T-helper 9 cell (primary cell): ENCODE results near the gene KRT24.
"Not testable (repeated sequence)": the region's sequence is repeated elsewhere in the genome, so short reads cannot be mapped to it uniquely, and the experiment has no call there.

Experiments used
- DNase-seq: peaks from one replicate; pipeline ENCODE4 v3.0.0-alpha.2; 2020
- total RNA-seq, 2 donors: gene quantifications; one replicate each; lab custom pipeline; 2026; lab: John Stamatoyannopoulos, UW

The KRT24 gene
- 0 reads per million in 2 donors for total RNA-seq

DNA sequence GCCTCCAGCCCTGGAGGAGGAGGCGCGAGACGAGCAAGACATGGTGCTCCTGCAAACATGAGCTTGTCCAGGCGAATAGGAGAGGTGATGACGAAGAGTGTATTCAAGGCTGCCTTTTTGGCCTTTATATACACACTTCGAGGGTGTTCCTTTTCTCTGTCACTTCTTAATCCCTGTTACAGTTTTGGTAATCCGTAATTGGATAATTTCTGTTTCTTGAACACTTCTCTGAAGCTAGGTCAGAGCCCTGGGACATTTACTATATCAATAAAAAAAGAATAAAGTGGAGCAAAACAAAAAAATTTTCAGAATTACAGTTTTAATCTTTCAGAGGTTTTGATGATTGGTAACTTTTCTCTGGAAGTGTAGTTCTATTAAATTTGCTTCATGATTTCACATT, at the start of gene KRT24:
TSS of gene KRT24 (minus strand) at position 101 of the 400 bp plus-strand sequence. CDS start at position 42, 59 bp downstream.
- DNase-seq = no peak

DNA sequence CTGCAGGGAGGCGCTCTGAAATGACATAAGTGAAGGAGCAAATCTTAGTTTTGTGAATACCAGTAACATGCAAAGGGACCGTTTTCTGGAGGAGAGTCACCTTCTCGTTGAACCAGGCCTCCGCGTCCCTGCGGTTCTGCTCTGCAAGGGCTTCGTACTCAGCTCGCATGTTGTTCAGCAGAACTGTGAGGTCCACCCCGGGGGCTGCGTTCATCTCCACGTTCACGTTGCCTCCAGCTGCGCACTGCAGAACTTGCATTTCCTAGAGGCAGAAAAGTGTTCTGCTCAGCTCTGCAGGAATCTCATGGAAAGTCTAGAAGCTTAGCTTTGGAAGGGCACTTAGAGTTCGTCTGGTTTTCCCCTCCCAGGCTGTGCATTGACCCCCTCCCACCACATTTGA, 47.5 kb upstream of the KRT24 start:
- no peak for DNase-seq

DNA sequence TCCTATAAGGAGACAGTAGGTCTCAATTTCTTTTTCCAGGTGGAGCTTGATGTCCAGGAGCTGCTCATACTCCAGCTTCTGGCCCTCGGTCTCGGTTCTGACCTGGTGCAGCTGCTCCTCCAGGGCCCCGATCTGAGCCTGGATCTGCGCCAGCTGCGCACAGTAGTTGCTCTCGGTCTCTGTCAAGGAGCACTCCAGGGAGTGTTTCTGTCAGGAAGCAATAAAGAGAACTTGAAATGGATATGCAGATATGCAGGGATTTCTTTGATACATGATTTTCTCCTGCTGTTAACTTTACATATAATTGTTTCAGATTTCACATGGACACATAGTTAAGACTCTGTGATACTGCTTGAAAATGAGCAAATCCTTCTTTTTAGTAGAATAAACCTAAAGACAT, 46.8 kb upstream of the KRT24 start:
- no peak for DNase-seq

DNA sequence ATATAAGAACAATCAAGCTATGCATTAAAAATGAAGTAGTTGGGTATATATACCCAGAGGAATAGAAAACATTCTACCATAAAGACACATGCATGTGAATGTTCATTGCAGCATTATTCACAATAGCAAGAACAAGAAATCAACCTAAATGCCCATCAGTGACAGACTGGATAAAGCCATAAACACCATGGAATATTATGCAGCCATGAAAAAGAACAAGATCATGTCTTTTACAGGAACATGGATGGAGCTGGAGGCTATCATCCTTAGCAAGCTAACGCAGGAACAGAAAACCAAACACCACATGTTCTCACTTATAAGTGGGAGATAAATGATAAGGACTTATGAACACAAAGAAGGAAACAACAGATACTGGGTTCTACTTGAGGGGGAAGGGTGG, 45.1 kb upstream of the KRT24 start:
- DNase-seq = not testable (repeated sequence)

DNA sequence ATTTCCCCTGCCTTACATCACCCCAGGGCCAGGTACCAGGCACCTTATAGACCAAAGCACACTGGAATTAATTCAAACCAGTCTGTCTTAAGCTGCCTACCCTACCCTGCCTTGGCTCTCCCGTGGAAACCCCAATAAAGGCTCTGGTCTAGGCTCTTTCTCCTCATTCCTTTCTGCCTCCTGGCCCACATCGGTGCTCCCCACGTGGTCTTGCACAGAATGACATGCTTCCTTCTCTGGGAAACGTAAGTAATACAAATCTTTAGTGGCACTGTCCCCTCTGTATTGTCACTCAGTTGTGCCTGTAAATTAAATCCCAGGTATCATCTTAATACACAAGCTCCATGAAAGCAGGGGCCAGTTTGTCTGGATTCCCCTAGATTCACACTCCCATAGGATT, 35.0 kb upstream of the KRT24 start:
- no peak for DNase-seq

DNA sequence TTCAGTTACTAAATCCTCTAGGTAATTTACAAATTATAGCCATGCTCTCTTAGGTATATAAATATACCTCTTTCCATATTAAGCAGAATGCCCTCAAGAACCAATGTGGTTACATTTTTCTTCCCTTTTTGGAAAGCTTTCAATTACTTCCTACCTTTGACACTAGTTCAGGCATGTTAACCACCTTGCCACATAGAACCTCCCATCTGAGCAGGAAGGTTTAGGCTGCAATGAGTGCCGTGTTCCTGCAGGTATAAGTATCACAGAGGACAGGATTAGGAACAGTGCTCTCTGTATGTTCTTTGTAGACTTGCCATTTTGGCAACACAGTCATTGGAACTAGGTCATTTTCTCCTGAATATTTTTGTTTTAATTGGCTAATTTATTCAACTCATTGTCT, 31.5 kb upstream of the KRT24 start:
- no peak for DNase-seq

DNA sequence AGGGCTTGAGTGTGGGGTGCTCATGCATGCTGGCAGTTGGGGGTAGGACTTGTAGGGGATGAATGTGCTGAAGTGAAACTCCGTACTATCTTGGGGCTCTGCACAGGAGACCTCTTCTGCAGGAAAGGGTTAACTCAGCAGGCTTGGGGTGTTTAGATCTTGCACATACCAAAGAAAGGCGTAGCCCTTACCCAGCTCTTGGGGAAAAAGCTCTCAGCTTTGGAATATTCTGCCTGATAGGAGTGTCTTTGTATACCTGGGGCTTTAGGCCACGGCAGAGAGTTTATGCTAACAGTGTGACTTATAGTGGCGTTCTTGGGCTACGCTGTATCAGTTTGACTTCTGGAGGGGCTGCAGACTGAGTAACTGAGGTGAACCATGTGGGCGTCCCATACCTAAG, 30.5 kb upstream of the KRT24 start:
- DNase-seq = no peak

DNA sequence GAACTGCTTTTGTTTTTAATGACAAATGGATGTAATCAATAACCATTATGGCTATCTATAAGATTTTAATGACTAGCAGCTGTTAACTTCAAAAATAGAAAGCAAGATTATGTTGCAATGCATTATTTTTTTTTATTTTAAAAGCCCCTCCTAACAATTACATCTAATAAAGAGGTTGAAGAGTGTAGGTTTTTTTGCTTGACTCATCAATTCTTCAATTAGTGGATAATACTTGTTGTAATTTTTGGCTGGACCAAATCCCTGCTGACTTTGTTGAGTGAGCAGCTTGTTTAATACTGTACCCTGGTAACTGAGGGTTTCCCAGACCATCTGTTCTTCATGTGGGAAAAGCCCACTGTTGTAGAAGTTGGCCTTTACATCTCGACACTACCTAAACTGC, 27.4 kb upstream of the KRT24 start:
- DNase-seq = no peak

DNA sequence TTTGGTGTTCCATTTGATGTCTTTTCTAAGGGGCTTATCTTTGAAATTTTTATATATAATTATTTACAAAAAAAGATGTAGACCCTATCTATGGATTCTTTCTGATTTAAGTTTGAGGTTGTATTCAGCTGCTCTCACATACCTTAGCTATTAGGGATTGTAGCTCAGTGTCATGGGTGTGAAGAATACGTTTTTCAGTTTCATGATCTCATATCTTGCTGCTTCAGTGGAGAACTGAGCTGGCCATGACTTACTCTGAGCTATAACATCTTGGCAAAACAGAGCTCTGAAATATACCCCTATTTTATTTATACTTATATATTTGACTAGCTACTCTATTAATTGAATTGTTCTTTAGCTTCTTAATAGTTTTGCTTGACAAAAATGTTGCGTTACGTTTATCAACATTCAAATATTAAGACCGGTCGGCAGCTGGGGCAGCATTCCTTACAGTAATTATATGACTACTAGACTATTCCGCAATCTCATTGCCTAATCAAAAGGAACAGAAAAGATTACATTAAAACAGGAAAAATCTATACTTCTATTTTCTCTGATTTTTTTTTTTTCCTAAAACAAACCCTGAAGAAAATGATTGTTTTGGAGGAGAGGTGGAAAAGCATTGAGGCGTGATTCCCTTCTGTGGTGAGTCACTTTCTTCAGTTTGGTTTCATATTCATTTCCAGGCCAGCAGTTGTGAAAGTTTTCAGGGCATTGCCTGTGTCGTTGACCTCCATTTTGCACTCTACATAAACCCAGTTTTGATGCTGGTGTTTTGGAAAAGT, 24.1 kb upstream of the KRT24 start:
- no peak for DNase-seq

DNA sequence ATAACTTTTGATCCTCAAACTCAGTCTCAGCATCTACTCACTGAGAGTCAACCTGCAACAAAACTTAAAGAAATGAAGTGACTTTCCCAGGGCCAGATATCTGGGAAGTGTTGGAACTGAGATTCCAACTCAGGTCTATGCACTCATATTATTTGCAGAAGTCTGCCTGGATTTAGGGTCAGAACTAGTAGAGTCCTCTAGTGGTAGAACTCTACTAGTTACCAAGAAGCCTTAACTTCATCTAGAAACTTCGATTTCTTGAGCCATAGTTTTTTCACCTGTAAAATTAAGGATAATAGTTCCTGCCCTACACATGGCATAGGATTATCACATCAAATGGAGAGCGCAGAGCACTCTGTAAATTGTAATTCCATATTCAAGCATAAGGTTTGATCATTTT, 23.4 kb upstream of the KRT24 start:
- no peak for DNase-seq

DNA sequence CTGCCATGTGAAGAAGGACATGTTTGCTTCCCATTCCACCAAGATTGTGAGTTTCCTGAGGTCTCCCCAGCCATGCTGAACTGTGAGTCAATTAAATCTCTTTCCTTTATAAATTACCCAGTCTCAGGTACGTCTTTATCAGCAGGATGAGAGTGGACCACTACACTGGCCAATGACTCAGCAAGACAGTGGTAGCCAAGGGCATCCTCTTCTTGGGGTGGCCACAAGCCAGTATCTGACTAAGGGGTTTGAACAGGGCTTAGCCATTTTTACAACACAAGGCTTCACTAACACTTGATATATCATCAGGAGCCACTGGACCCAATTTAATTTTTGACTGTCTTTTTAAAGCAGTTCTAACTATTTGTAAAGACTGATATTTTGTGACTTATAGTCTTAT, 21.1 kb upstream of the KRT24 start:
- no peak for DNase-seq

DNA sequence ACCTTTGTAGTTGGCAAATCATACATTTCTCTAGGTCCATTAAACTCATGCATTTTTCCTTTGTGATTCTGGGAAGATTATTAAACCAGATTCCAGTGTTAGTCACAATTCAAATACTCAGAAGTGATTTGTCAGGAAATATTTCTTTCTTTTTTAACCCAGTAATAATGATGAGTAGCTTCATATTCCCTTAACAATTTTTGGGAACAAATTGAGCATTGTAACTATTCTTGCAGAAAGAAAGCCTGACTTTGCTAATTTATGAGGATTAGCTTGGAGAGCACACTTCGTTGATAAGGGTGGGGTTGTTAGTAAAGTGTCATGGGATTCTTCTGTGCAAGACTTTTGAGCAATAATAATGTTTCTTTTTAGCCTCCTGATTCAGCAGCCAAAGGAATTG, 18.7 kb upstream of the KRT24 start:
- no peak for DNase-seq

DNA sequence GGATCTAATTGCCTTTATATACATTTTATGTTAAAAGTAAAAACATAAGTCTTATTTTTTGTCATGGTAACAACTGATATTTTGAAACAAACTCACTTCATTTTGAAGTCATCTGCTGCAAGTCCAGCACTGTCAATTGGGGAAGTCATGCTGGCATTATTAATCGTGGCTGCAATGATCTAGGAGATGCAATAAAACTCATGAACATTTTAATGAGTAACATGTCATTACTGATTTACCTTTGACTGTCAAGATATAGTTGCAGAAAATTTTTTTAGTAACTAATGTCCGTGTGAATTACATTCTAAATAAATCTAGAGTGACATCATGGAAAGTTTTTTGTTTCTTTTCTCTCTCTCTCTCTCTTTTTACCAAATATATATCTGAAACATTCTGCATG, 17.3 kb upstream of the KRT24 start:
- no peak for DNase-seq

DNA sequence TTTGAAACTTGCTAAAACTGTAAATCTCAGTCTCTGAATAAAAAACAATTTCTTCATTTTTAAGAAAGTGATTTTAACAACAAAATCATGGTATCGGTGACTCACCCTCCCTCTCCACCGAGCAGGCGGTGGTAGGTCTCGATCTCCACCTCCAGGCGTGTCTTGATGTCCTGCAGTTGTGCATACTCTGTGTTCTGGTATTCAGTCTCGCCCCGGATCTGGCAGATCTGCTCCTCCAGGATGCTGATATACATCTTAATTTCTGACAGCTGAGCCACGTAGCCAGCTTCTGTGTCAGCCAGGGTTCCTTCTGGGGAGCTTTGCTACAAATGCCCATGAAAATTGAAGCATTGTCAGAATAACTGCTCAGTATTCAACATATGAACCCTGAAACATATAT, 15.4 kb upstream of the KRT24 start:
- DNase-seq = no peak

DNA sequence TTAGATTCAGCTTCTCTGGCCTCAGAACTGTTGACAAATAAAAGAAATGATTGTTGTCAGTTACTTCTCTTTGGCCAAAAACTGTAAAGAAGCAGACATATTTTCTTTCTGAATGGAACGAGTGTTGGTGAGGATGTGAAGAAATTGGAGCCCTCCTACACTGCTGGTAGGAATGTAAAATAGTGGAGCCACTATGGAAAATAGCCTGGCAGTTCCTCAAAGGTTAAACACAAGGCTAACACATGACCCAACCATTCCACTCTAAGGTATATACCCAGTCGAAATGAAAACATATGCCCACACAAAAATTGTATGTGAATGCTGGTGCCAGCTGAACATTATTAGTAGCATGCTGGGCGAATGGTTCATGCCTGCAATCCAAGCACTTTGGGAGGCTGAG, 14.2 kb upstream of the KRT24 start:
- no peak for DNase-seq

DNA sequence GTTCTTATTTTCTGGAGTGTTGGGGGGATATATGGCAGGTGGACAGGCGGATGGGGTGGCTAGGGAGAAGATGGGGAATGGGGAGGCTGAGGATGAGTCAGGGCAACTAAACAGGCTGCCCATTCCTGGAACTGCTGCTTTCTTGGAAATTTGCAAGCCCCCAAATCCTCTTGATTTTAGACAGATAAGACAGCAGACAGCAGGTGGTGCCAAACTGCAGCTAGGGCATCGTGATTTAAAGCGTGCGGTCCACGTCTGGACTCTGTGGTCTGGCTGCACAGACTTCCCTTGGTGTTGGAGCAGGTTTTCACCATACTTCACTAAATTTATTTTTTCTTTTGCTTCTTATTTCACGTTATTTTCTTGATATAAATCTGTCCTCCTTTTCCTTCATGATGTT, 10.9 kb upstream of the KRT24 start:
- DNase-seq = no peak

DNA sequence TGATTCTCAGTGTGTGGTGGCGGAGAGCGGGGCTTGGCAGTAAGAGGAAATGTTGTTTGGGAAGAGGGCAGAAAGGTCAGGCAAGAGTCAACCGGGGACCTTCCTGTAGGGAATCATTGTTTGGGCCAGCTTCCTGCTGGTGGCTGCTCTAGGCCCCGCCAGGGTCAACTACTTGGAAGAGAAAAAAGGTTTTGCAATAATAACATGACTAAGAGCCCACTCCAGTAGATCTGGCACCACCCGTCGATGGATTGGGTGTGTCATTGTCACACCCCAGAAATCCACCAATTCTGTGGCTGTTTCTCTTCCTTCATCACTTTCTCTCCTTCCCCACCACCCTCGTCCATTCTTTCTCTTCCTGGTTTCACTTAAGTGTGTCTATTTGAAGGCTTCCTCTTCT, 4.2 kb upstream of the KRT24 start:
- no peak for DNase-seq

DNA sequence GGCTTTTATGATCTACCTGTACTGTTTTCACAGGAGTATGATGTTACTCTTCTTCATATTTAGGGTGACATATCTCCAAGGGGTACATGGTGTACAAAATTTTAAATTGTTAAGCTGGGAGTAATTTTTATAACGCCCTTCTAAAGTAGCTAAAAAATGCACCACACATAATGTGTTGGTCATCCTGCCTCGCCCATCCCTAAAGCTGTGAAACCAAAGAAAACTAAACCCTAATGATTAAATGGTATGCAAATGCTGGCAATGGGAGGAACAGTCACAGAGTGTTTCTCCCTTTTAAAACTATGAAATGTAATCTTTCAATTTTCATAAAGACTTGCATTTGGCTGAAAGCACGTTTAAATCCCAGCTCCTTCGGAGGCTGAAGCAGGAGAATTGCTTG, 2.0 kb upstream of the KRT24 start:
- no peak for DNase-seq

DNA sequence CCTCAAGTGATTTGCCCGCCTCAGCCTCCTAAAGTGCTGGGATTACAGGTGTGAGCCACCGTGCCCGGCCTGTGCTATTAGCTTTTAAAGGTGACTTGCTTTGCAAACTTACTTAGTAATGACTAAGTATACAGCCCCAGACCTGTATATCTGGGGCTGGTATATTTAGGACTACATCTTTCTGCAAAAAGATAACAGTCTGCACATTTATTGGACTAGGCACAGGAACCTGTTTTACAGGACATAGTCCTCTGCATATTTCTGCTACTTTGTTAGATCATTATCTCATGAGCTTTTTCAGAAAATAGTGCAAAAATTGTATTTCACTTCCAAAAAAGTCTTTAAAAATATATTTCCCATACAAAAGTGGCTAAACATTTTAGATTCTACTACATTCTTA, 1.3 kb downstream of the KRT24 start:
- DNase-seq = no peak

DNA sequence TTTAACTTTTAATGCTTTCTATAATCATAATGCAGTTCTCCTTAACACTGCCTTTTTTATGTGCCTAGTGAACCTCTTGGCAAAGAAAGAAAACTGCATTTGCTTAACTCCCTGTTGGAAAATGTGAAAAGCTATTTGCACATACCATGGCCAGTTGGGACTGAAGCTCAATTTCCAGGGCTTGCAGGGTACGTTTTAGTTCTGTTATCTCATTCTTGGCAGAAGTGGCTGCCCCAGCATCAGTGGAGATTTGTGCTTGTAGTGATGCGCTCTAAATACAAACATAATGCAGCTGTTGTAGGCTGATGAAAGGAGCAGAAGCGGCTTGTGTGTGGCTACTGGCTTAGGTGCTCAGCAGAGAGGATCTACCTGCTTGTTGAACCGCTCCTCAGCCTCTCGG, 3.7 kb downstream of the KRT24 start:
- DNase-seq = no peak

DNA sequence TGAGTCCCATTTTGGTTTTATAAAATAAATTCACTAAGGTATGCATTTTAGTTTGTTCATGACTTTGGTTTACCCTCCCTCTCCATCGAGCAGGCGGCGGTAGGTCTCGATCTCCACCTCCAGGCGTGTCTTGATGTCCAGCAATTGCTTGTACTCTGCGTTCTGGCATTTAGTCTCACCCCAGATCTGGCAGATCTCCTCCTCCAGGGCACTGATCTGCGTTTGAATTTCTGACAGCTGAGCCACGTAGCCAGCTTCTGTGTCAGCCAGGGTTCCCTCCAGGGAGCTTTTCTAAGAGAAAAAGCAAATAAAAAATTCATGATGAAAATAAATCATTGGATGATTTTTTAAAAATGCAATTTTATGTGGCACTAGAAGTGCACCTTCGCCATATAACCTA, 4.2 kb downstream of the KRT24 start:
- DNase-seq = no peak

DNA sequence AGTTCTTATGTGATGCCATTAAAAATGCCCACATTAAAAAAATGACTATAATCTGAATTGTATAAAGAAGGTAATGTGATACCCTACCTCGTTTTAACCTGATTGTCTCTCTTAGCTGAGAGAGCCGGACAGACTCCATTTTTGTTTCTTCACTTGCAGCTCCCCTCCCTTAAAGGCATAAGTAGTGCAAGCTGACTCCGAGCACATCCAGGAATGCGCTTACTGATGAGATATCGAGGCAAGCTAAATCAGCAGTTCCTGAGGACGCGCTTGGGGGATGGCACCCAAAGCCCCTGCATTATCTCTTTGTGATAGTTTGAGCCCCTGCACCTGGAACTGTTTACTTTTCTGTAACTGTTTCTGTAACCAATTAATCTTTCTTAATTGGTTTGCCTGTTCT, 6.3 kb downstream of the KRT24 start:
- DNase-seq = no peak

DNA sequence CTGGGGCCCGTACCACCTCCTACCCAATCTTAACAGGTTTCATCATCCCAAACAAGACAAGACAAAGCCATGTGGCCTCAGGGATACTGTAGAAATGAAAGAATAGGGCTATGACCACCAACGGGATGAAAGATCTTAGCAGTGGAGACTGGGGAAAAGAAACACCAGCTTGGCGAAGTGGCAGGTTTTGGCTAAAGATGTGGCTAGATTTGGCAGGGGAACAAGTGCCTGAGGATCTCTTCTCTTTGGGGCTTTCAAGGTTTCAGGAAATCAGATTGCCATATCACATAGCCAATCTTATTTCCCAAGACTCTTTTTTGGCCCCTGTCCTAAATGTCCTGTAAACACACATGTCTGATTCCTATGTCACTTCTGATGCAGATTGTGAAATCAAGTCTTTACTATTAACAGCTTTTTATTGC, 6.9 kb downstream of the KRT24 start:
- no peak for DNase-seq

DNA sequence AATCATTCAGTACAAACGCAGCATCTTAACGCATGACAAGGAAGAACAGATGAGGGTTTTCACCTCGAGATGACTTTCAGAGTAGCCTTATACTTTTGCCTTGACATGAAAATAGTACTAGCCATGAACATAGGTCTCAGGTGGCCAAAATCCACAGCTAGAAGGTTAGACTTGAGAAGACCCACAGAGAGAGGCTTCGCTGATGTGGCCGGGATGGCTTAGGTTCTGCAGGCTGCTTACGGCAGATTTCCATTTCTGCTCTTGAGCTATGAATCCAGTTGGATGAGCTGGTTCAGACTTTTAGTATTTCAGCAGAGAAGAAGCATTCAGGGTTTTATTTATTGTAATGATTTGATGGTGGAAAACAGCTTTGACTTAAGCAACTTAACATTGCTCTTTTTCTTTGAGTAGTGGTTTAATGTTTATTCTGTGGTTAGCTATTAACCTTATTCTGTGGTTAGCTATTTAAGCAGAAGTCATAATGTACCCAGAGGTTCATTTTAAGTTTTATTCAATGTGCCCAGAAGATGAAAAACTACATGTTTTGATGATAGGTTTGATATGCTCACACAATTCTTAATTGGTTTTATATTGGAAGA, 7.6 kb downstream of the KRT24 start:
- DNase-seq = no peak

DNA sequence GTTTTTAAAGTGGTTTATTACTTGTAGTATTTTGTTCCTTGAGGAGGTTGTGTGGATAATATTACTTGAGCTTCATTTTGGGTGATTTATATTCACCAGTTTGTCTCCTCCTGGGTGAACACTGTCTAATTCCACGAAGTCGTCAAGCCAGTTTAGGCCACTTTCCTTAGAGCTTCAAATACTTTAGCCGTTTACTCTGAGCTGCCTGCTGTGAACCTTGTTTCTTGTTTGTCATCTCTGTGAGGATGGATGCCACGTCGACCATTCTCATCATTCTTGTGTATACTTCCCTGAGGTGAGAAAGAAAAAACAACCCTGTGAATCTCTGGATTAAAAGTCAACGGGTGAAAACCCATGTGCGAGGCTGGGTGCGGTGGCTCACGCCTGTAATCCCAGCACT, 9.0 kb downstream of the KRT24 start:
- DNase-seq = no peak
